Glutamatergic neuron (in vitro differentiated cells): ENCODE data around the gene RPTOR. TPM values are rescaled to one million over a fixed set of nuclear protein-coding genes. Genes with fewer than 3 reads are reported as not detected.

ENCODE experiments used
- DNase-seq: peaks from one replicate; pipeline ENCODE4 v3.0.0; 2022
- H3K27ac Mint-ChIP-seq: one replicate; pipeline ENCODE4 v1.8.0; 2020; ENCODE audit warnings: mild to moderate bottlenecking, mixed read lengths, inconsistent platforms; ENCODE audit not compliant: unreplicated experiment
- H3K27me3 Mint-ChIP-seq: one replicate; pipeline ENCODE4 v1.8.0; 2020; ENCODE audit warnings: mild to moderate bottlenecking, moderate library complexity, mixed read lengths, inconsistent platforms; ENCODE audit not compliant: unreplicated experiment
- H3K36me3 Mint-ChIP-seq: one replicate; pipeline ENCODE4 v1.8.0; 2020; ENCODE audit warnings: mild to moderate bottlenecking, mixed read lengths, inconsistent platforms; ENCODE audit not compliant: unreplicated experiment
- H3K4me1 Mint-ChIP-seq: one replicate; pipeline ENCODE4 v1.8.0; 2020; ENCODE audit warnings: mild to moderate bottlenecking, low read depth, mixed read lengths, inconsistent platforms; ENCODE audit not compliant: unreplicated experiment
- H3K4me3 Mint-ChIP-seq: one replicate; pipeline ENCODE4 v1.8.0; 2020; ENCODE audit warnings: mild to moderate bottlenecking, mixed read lengths, inconsistent platforms; ENCODE audit not compliant: unreplicated experiment
- H3K9me3 Mint-ChIP-seq: one replicate; pipeline ENCODE4 v1.8.0; 2020; ENCODE audit warnings: mild to moderate bottlenecking, moderate library complexity, mixed read lengths, inconsistent platforms; ENCODE audit not compliant: unreplicated experiment
- CTCF ChIP-seq: fragments of 200-600 bp; sonication (generic); IDR thresholded peaks from one replicate; pipeline ENCODE4 v1.5.0; 2021; ENCODE audit not compliant: partially characterized antibody, unreplicated experiment
- total RNA-seq: library from RNA; stranded (reverse); fragmentation: NEBNext Ultra II Directional; extraction: Animal tissue kit (Norgen Biotek cat#: 25700); gene quantifications from one replicate; pipeline ENCODE4 v1.2.1, GENCODE V29; 2021; ENCODE audit not compliant: unreplicated experiment

RPTOR gene
- total RNA-seq, 1 donor from 2014 or later = 39.8 TPM

GRCh38 chr17:80520810-80521455, 23.7 kb upstream of the RPTOR start:
- no peak overlapping the region for H3K27ac Mint-ChIP-seq
- DNase-seq = no peak
- H3K27me3 Mint-ChIP-seq = peaks cover 4% of the 10 kb centered on the region
- no peak for TF ChIP-seq CTCF
- H3K36me3 Mint-ChIP-seq = no peaks in the 10 kb centered on the region
- no peak overlapping the region for H3K4me3 Mint-ChIP-seq
- peaks cover 6% of the 10 kb centered on the region for H3K9me3 Mint-ChIP-seq
- peaks cover 19% of the 10 kb centered on the region for H3K4me1 Mint-ChIP-seq

- Mint-ChIP-seq H3K27ac (no peak overlapping the region), H3K4me3 (no peak overlapping the region), H3K36me3 (no peaks in the 10 kb centered on the region), H3K4me1 (peaks cover 12% of the 10 kb centered on the region), H3K9me3 (peaks cover 5% of the 10 kb centered on the region), H3K27me3 (peaks cover 6% of the 10 kb centered on the region)
- no peak for TF ChIP-seq CTCF
- DNase-seq = no peak
Observed at GRCh38 chr17:80523054-80523744, 21.4 kb upstream of the RPTOR start.

GRCh38 chr17:80523956-80524712, 20.5 kb upstream of the RPTOR start:
- H3K4me1 Mint-ChIP-seq = peaks cover 15% of the 10 kb centered on the region
- H3K36me3 Mint-ChIP-seq = no peaks in the 10 kb centered on the region
- no peak for DNase-seq
- no peak for TF ChIP-seq CTCF
- H3K27me3 Mint-ChIP-seq = peaks cover 6% of the 10 kb centered on the region
- no peak overlapping the region for H3K4me3 Mint-ChIP-seq
- peaks cover 3% of the 10 kb centered on the region for H3K9me3 Mint-ChIP-seq
- no peak overlapping the region for H3K27ac Mint-ChIP-seq

GRCh38 chr17:80526116-80526910, 18.3 kb upstream of the RPTOR start:
- H3K36me3 Mint-ChIP-seq = no peaks in the 10 kb centered on the region
- DNase-seq = no peak
- no peak overlapping the region for H3K27ac Mint-ChIP-seq

More at GRCh38 chr17:80526116-80526910, 18.3 kb upstream of the RPTOR start:
- Mint-ChIP-seq H3K4me1 (peaks cover 17% of the 10 kb centered on the region), H3K27me3 (peaks cover 5% of the 10 kb centered on the region), H3K4me3 (no peak overlapping the region), H3K9me3 (peaks cover 3% of the 10 kb centered on the region)
- no peak for TF ChIP-seq CTCF
